ENCODE data around the gene PTPN20. TPM values are rescaled to one million over a fixed set of nuclear protein-coding genes. Genes with fewer than 3 reads are reported as not detected.

Gene PTPN20
- total and polyA plus RNA-seq, 2 of the 8 experiments (the other 6 are each of a cell fraction or from before 2014, with no cell fraction given) = not detected

DNA sequence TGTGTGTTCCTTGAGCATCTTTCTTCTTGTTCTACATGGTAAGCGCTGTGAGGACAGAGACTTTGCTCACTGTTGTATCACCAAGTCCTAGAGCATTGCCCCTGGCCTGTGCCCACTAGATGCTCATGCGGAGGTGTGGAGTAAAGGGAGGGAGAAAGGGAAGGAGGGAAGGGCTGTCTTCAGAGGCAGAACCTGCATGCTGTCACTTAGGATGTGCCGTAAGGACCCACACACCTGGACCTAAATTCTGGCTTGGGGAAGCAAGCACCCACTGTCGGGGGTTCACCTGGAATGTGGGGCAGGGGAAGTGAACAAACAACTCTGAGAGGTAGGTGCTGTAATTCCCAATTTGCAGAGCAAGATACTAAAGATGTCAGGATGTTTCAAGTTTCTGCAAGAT lies 129.5 kb downstream of the PTPN20 start (continued):
- TF ChIP-seq, protein P1, sequence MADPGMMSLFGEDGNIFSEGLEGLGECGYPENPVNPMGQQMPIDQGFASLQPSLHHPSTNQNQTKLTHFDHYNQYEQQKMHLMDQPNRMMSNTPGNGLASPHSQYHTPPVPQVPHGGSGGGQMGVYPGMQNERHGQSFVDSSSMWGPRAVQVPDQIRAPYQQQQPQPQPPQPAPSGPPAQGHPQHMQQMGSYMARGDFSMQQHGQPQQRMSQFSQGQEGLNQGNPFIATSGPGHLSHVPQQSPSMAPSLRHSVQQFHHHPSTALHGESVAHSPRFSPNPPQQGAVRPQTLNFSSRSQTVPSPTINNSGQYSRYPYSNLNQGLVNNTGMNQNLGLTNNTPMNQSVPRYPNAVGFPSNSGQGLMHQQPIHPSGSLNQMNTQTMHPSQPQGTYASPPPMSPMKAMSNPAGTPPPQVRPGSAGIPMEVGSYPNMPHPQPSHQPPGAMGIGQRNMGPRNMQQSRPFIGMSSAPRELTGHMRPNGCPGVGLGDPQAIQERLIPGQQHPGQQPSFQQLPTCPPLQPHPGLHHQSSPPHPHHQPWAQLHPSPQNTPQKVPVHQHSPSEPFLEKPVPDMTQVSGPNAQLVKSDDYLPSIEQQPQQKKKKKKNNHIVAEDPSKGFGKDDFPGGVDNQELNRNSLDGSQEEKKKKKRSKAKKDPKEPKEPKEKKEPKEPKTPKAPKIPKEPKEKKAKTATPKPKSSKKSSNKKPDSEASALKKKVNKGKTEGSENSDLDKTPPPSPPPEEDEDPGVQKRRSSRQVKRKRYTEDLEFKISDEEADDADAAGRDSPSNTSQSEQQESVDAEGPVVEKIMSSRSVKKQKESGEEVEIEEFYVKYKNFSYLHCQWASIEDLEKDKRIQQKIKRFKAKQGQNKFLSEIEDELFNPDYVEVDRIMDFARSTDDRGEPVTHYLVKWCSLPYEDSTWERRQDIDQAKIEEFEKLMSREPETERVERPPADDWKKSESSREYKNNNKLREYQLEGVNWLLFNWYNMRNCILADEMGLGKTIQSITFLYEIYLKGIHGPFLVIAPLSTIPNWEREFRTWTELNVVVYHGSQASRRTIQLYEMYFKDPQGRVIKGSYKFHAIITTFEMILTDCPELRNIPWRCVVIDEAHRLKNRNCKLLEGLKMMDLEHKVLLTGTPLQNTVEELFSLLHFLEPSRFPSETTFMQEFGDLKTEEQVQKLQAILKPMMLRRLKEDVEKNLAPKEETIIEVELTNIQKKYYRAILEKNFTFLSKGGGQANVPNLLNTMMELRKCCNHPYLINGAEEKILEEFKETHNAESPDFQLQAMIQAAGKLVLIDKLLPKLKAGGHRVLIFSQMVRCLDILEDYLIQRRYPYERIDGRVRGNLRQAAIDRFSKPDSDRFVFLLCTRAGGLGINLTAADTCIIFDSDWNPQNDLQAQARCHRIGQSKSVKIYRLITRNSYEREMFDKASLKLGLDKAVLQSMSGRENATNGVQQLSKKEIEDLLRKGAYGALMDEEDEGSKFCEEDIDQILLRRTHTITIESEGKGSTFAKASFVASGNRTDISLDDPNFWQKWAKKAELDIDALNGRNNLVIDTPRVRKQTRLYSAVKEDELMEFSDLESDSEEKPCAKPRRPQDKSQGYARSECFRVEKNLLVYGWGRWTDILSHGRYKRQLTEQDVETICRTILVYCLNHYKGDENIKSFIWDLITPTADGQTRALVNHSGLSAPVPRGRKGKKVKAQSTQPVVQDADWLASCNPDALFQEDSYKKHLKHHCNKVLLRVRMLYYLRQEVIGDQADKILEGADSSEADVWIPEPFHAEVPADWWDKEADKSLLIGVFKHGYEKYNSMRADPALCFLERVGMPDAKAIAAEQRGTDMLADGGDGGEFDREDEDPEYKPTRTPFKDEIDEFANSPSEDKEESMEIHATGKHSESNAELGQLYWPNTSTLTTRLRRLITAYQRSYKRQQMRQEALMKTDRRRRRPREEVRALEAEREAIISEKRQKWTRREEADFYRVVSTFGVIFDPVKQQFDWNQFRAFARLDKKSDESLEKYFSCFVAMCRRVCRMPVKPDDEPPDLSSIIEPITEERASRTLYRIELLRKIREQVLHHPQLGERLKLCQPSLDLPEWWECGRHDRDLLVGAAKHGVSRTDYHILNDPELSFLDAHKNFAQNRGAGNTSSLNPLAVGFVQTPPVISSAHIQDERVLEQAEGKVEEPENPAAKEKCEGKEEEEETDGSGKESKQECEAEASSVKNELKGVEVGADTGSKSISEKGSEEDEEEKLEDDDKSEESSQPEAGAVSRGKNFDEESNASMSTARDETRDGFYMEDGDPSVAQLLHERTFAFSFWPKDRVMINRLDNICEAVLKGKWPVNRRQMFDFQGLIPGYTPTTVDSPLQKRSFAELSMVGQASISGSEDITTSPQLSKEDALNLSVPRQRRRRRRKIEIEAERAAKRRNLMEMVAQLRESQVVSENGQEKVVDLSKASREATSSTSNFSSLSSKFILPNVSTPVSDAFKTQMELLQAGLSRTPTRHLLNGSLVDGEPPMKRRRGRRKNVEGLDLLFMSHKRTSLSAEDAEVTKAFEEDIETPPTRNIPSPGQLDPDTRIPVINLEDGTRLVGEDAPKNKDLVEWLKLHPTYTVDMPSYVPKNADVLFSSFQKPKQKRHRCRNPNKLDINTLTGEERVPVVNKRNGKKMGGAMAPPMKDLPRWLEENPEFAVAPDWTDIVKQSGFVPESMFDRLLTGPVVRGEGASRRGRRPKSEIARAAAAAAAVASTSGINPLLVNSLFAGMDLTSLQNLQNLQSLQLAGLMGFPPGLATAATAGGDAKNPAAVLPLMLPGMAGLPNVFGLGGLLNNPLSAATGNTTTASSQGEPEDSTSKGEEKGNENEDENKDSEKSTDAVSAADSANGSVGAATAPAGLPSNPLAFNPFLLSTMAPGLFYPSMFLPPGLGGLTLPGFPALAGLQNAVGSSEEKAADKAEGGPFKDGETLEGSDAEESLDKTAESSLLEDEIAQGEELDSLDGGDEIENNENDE (IDR thresholded peaks at IDR 0.05; ENCODE audit: insufficient replicate concordance, low read length) = no peak
- TF ChIP-seq TCF12 (IDR thresholded peaks at IDR 0.05; ENCODE audit: low read depth, low read length) (no peak), SP1 (IDR thresholded peaks at IDR 0.05; ENCODE audit: low read depth, low read length) (no peak), MAFK (IDR thresholded peaks at IDR 0.05; ENCODE audit: low read depth, low read length) (no peak), SRF (IDR thresholded peaks at IDR 0.05; ENCODE audit: low read depth, low read length) (no peak), JUN (IDR thresholded peaks at IDR 0.05; ENCODE audit: low read depth, low read length) (no peak)
